GM12873 (cell line): ENCODE measurements around the gene GYS1.

Experiments used
- CTCF ChIP-seq: IDR thresholded peaks from 2 replicates; pipeline ENCODE4 v1.5.1; 2012; ENCODE audit warnings: low read depth, mild to moderate bottlenecking, moderate library complexity, low read length, control low read depth; ENCODE audit not compliant: insufficient read depth; ENCODE audit errors: missing control alignments

Gene GYS1

GRCh38 chr19:48950830-48951519, 42.1 kb downstream of the GYS1 start:
- no peak for TF ChIP-seq CTCF

DNA sequence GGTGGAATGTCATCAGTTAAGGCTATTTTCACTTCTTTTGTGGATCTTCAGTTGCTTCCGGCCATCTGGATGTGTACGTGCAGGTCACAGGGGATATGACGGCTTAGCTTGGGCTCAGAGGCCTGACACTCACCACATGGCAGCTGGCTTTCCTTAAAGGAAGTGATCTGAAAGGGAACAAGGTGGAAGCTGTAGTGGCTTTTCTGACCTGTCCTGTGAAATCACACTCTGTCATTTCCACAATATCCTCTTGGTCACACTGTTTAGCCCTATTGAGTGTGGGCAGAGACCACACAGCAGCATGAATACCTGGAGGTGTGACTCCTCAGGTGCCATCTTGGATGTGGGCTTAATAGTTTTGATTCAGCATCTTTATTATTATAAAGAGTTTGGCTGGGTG, 43.0 kb downstream of the GYS1 start:
- no peak for TF ChIP-seq CTCF

GRCh38 chr19:48947258-48947542, 45.9 kb downstream of the GYS1 start:
- no peak for TF ChIP-seq CTCF

GRCh38 chr19:48946463-48947257, 46.4 kb downstream of the GYS1 start:
- TF ChIP-seq CTCF: no peak

DNA sequence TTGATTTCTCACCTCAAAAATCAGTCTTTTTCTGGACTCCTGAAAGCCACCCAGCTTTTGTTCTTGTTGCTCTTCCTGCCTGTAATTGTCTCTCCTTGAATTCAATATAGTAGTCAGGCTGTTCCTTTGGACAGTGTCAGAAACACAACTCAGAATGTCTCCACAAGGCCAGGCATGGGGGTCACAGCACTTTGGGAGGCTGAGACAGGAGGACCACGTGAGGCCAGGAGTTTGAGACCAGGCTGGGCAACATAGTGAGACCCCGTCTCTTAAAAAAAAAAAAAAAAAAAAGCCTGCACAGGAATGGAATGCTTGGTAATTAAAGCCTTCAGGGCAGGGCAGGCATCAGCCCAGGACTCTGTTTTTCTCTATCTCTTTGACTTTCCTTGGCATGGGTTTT, 47.3 kb downstream of the GYS1 start:
- TF ChIP-seq CTCF: no peak

DNA sequence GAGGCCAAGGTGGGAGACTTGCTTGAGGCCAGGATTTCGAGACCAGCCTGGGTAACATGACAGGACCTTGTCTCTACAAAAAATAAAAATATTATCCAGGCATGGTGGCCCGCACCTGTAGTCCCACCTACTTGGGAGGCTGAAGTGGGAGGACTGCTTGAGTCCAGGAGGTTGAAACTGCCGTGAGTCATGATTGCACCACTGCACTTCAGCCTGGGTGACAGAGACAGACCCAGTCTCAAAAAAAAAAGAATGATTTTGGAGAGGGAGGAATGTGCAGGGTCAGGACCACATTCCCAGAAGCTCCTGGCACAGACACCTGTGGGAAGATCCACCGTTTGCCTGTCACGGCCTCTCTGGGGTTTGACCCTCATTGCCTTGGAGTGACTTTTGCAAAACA, 47.7 kb downstream of the GYS1 start:
- no peak for TF ChIP-seq CTCF

- TF ChIP-seq CTCF: no peak
Observed at GRCh38 chr19:48943081-48943480, 50.0 kb downstream of the GYS1 start.
